Hindlimb muscle (tissue), 1 donor: Measurements from ENCODE around the gene CFAP73. TPM values are rescaled to one million over a fixed set of nuclear protein-coding genes. Genes with fewer than 3 reads are reported as not detected.

Experiments
- DNase-seq: peaks from one replicate; pipeline ENCODE4 v3.0.0-alpha.2; 2013
- polyA plus RNA-seq: library from polyadenylated mRNA; unstranded; fragments of 120-200 nt; gene quantifications from one replicate; pipeline ENCODE4 v1.2.1, GENCODE V29; 2013; ENCODE audit not compliant: insufficient read length

CFAP73 gene
- polyA plus RNA-seq, 1 donor: not detected

- no peak for DNase-seq
These were observed 16.3 kb downstream of the CFAP73 start for GRCh38 chr12:113165521-113166450.

GRCh38 chr12:113167868-113168267, 18.3 kb downstream of the CFAP73 start:
- DNase-seq: no peak

- DNase-seq: no peak
These were observed 20.2 kb downstream of the CFAP73 start for GRCh38 chr12:113169697-113170096.

GRCh38 chr12:113170457-113170856, 20.9 kb downstream of the CFAP73 start:
- DNase-seq: no peak

- no peak for DNase-seq
These were observed 21.4 kb downstream of the CFAP73 start for GRCh38 chr12:113170926-113171325.

- no peak for DNase-seq
These were observed 22.0 kb downstream of the CFAP73 start for GRCh38 chr12:113171543-113171942.

GRCh38 chr12:113172185-113172584, 22.7 kb downstream of the CFAP73 start:
- DNase-seq: no peak

GRCh38 chr12:113173081-113173698, 23.7 kb downstream of the CFAP73 start:
- no peak for DNase-seq

- DNase-seq: peak; percentile 65
These were observed 25.2 kb downstream of the CFAP73 start for GRCh38 chr12:113174461-113175384.

- no peak for DNase-seq
These were observed 29.5 kb downstream of the CFAP73 start for GRCh38 chr12:113179023-113179422.

- DNase-seq: no peak
These were observed 30.8 kb downstream of the CFAP73 start for GRCh38 chr12:113180333-113180732.

GRCh38 chr12:113181975-113182374, 32.5 kb downstream of the CFAP73 start:
- DNase-seq: no peak

- no peak for DNase-seq
These were observed 33.6 kb downstream of the CFAP73 start for GRCh38 chr12:113183030-113183589.

GRCh38 chr12:113184098-113184899, 34.8 kb downstream of the CFAP73 start:
- DNase-seq: no peak

- peak; percentile 92 for DNase-seq
These were observed 35.3 kb downstream of the CFAP73 start for GRCh38 chr12:113184900-113185179.

GRCh38 chr12:113185180-113186032, 35.9 kb downstream of the CFAP73 start, which contains the start of the genes DDX54 and RITA1:
DDX54 (minus strand) TSS chr12:113185478; CDS start chr12:113185451, 27 bp downstream.
RITA1 (plus strand) TSS chr12:113185721; CDS start chr12:113186747, 1,026 bp downstream.
- DNase-seq: peak; percentile 89

- DNase-seq: no peak
These were observed 36.5 kb downstream of the CFAP73 start for GRCh38 chr12:113186033-113186365.

GRCh38 chr12:113186666-113187325, 37.3 kb downstream of the CFAP73 start:
- DNase-seq: no peak

GRCh38 chr12:113189361-113189760, 39.8 kb downstream of the CFAP73 start:
- no peak for DNase-seq

GRCh38 chr12:113190761-113191160, 41.2 kb downstream of the CFAP73 start:
- no peak for DNase-seq
